HG03280 (cell line): Measurements from ENCODE around the gene TSC22D2.
"Not testable (repeated sequence)": the region's sequence is repeated elsewhere in the genome, so short reads cannot be mapped to it uniquely, and the experiment has no call there.

ENCODE experiments used
- ATAC-seq: cut with Tn5 transposase; IDR thresholded peaks from one replicate; pipeline ENCODE4 v1.9.1; 2021; ENCODE audit warnings: mild to moderate bottlenecking, moderate library complexity; ENCODE audit not compliant: unreplicated experiment

The TSC22D2 gene

DNA sequence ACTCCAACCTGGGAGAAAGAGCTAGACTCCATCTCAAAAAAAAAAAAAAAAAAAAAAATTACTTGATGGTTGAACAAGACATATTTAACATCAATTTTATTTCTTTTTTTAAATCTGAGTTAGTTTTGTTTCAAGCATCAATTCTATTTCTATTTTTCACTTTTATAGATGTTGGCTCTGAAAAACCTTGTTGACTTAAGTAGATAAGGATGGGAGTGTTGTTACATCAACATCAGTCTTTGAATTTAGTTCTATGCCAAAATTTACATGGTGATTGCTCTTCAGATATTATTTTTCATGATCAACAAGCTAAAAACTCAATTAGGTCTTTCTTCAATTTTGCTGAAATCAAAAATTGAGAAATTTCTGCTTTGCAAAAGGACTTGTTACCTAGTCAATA, 71.3 kb downstream of the TSC22D2 start:
- ATAC-seq: no peak

- ATAC-seq: no peak
These were observed 72.8 kb downstream of the TSC22D2 start for GRCh38 chr3:150480877-150481276.

DNA sequence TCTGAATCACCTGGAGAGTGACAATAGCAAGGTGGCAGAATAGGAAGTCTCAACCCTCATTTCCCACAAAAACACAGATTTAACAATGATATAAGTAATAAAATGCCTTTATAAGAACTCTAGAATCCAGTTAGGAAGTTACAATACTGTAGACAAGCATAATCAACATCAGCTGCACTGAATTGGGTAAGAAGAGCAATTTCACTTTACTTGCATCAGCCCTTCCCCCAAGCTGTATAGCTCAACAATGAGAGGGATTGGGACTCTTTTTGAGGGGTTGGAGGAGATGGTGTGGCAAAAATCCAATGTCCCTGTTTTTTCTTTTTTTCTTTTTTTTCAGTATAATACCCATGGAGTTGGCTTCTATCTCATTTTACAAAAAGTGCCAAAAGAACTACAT, 75.1 kb downstream of the TSC22D2 start:
- no peak for ATAC-seq

- no peak for ATAC-seq
These were observed 76.3 kb downstream of the TSC22D2 start for GRCh38 chr3:150484410-150484809.

DNA sequence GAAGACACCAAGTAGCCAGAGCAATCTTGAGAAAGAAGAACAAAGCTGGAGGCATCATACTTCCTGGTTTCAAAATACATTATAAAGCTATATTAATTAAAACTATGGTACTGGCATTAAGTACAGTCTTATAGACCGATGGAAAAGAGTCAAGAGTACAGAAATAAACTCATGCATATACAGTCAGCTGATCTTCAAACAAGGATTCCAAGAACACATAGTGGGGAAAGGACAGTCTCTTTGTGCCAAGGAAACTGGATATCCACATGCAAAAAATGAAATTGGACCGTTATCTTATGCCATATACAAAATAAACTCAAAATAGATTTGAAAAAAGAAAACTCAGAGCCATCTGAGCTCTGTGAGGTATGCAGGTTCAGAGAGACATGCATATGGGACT, 80.8 kb downstream of the TSC22D2 start:
- ATAC-seq: no peak

- no peak for ATAC-seq
These were observed 82.3 kb downstream of the TSC22D2 start for GRCh38 chr3:150490277-150490986.

GRCh38 chr3:150494411-150494977, 86.4 kb downstream of the TSC22D2 start:
- no peak for ATAC-seq

DNA sequence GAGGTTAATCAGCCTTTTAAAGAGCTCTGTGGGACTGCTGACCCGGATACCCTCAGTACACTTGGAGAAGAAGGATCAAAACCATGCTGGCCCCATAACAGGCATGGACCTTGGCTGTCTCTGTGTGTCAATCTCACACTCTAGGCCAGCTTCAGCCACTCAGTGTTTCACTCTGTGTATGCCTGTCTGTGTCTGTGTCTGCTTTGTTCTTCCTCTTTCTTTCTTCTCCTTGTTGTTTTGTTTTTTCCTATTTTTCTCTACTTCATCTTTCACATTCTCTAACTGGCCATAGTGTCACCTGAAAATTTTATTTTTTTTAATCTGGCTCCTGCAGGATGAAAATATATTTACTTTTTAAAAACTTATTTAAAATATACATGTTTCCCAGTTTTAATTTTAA, 87.1 kb downstream of the TSC22D2 start:
- ATAC-seq: no peak

DNA sequence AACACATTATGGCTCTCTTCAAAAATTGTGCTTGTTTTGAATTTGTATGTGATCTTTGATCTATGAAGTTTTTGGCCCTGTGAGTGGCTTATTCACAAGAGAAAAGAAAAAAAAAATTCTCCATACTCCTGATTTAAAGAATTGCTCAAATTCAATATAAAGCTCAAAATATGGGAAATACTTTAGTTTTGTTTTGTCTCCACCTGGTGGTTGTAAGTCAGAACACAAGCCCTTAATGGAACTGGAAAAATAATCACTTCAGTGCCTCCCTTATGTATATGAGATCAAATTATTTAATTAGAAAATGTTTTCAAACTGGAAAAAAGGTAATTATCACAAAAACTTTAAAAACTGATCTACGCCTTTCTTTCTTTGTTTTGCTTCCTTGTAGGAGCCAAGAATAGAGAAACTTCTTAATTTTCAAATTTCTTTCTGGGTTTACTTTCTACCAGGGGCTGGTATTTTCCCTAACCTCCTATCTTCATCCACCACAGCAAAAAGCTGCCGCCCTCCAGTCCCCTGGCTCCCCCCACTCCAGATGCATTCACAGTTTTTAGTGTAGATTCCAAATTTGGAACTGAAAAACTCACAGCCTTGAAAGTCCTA, 87.6 kb downstream of the TSC22D2 start:
- no peak for ATAC-seq

DNA sequence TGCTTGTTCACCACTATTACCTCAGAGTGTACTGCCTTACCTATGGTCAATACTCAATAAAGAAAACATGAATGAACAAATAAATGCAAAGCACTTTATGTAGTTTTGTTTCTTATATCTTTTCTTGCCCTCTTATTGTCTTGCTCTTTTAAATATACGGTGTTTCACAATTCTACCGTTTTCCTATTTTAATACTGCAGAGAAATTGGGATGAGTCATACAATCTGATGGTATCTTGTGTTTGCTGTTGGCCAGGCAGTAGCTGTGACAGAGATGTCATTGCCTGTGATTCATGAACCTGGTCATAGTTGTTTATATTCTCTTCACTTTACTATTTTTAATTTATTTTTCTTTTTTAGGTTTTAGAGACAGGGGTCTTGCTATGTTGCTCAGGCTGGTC, 89.9 kb downstream of the TSC22D2 start:
- no peak for ATAC-seq

- not testable (repeated sequence) for ATAC-seq
These were observed 92.9 kb downstream of the TSC22D2 start for GRCh38 chr3:150500960-150501359.

DNA sequence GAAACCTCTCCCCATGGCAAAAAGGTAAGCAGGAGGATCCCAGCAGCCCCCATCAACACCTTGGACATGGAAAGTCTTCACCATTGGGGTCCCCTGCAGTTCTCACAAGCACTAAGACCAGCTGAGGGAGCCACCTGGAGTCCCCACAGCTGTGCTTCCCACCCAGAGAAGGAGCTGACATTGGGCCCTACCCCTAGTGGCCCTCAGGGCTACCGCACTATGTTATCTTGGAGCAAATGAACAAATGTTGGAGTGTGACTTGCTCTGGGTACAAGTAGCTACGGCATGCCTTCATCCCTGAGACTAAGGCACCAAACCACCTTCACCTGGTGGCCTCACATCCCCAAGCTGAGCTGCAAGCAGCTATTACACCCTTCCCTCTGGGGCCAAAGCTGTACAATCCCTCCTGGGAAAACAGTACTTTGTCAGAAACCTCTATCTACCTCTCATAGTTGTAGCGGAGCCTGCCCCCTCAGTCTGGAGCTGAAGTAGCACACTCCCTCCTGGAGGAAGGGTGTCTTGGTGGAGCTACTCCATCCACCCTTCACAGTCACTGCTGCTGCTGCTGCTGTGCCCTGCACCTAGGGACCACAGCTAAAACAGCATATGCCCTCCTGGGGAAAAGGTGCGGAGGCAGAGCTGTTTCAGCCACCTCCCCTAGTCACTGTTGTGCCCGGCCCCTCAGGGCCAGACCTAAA, 95.5 kb downstream of the TSC22D2 start:
- ATAC-seq: no peak

DNA sequence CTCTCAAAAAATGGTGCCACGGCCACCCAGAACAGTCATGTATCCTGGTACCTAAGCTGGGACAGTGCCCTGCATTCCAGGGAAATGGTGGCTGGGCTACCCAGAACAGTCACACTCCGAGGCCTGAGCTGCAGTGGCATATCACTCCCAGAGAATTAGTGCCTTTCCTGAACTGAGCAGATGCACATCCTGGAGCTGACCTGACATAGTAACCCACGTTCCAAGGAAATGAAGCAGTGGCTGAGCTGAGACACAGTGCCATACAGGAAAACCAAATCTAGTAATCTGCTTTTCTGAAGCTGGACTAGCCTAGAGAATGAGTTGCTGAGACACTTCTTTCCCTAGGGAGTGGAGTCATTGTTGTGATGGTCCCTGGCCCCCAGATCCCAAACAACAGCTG, 96.4 kb downstream of the TSC22D2 start:
- no peak for ATAC-seq

DNA sequence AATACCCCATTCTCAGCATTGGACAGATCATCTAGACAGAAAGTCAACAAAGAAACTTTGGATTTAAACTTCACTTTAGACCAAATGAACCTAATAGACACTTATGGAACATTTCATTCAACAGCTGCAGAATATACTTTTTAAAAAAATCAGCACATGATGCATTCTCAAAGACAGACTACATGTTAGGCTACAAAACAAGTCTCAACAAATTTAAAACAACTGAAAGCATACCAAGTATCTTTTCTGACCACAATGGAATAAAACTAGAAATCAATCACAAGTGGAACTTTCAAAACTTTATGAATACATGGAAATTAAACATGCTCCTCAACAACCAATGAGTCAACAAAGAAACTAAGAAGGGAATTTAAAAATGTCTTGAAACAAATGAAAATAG, 100.3 kb downstream of the TSC22D2 start:
- ATAC-seq: no peak

GRCh38 chr3:150509780-150510179, 101.7 kb downstream of the TSC22D2 start:
- ATAC-seq: no peak

DNA sequence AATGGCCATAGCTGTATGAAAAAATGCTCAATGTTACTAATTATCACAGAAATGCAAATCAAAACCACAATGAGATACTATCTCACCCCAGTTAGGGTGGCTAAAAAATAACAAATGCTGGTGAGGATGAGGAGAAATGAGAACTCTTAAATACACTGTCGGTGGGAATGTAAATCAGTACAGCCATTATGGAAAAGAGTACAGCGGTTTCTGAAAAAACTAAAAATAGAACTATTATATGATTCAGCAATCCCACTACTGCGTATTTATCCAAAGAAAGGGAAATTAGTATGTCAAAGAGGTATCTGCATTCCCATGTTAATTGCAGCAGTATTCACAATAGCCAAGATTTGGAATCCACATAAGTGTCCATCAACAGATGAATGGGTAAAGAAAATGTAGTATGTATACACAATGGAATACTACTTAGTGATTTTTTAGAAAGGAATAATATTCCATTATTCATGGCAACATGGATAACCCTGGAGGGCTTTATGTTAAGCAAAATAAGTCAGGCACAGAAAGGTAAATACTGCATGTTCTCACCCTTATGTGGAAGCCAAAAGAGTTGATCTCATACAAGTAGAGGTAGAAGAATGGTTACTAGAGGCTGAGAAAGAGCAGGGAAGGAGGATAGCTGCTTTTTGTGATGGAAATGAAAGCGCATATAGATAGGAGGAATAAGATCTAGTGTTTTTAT, 103.2 kb downstream of the TSC22D2 start:
- ATAC-seq: no peak

DNA sequence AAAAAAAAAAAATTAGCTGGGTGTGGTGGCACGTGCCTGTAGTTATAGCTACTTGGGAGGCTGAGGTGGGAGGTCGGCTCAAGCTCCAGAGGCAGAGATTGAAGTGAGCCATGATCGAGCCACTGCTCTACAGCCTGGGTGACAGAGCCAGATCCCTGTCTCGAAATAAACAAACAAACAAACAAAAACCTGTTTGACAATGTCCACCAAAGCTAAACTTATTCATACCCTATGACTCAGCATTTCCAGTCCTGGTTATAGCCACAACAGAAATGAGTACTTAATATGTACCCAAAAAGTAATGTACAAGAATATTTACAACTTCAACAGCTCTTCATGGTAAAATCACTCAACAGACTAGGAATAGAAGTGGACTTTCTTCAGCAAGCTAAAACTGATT, 107.1 kb downstream of the TSC22D2 start:
- no peak for ATAC-seq
